NCI-H526 treated with DMSO at 0.1 percent for 48 hours (cell line): Measurements from ENCODE around the gene PANK2.
"Not testable (repeated sequence)": the region's sequence is repeated elsewhere in the genome, so short reads cannot be mapped to it uniquely, and the experiment has no call there.

Source experiments
- DNase-seq: peaks from one replicate; lab custom pipeline; 2025; lab: John Stamatoyannopoulos, UW

PANK2 gene

GRCh38 chr20:3871550-3872265, 17.5 kb upstream of the PANK2 start:
- no peak for DNase-seq

- DNase-seq, result no peak
Observed at GRCh38 chr20:3873507-3873906, 15.7 kb upstream of the PANK2 start.

- no peak for DNase-seq
Observed at GRCh38 chr20:3874194-3874844, 14.9 kb upstream of the PANK2 start.

- no peak for DNase-seq
Observed at GRCh38 chr20:3875378-3875974, 13.7 kb upstream of the PANK2 start.

GRCh38 chr20:3876000-3876399, 13.2 kb upstream of the PANK2 start:
- no peak for DNase-seq

- no peak for DNase-seq
Observed at GRCh38 chr20:3876676-3877075, 12.5 kb upstream of the PANK2 start.

GRCh38 chr20:3878921-3879274, 10.3 kb upstream of the PANK2 start:
- DNase-seq, result not testable (repeated sequence)

GRCh38 chr20:3885715-3886114, 3.5 kb upstream of the PANK2 start:
- DNase-seq, result no peak

- DNase-seq, result no peak
Observed at GRCh38 chr20:3887876-3888620, 1.1 kb upstream of the PANK2 start.

GRCh38 chr20:3889489-3890397, 556 bp downstream of the PANK2 start:
- no peak for DNase-seq

- DNase-seq, result peak; percentile 22
Observed at GRCh38 chr20:3890398-3890751, 1.2 kb downstream of the PANK2 start.

- DNase-seq, result no peak
Observed at GRCh38 chr20:3890999-3891929, 2.1 kb downstream of the PANK2 start.

GRCh38 chr20:3894796-3895195, 5.6 kb downstream of the PANK2 start:
- no peak for DNase-seq

GRCh38 chr20:3896302-3896701, 7.1 kb downstream of the PANK2 start:
- no peak for DNase-seq

- DNase-seq, result no peak
Observed at GRCh38 chr20:3896853-3897583, 7.8 kb downstream of the PANK2 start.

GRCh38 chr20:3898181-3898580, 9.0 kb downstream of the PANK2 start:
- DNase-seq, result not testable (repeated sequence)

GRCh38 chr20:3898639-3899038, 9.5 kb downstream of the PANK2 start:
- no peak for DNase-seq

- no peak for DNase-seq
Observed at GRCh38 chr20:3900187-3900604, 11.0 kb downstream of the PANK2 start.

- no peak for DNase-seq
Observed at GRCh38 chr20:3901028-3901705, 12.0 kb downstream of the PANK2 start.
